SH-SY5Y (cell line): ENCODE measurements around the gene RAB8B.

Source experiments
- GATA2 ChIP-seq: IDR thresholded peaks from 2 replicates; pipeline ENCODE4 v1.6.1; 2011; ENCODE audit warnings: mild to moderate bottlenecking, low read depth, low read length
- GATA3 ChIP-seq: IDR thresholded peaks from 2 replicates; pipeline ENCODE4 v1.6.1; 2011; ENCODE audit warnings: low read depth, mild to moderate bottlenecking, low read length, moderate library complexity

DNA sequence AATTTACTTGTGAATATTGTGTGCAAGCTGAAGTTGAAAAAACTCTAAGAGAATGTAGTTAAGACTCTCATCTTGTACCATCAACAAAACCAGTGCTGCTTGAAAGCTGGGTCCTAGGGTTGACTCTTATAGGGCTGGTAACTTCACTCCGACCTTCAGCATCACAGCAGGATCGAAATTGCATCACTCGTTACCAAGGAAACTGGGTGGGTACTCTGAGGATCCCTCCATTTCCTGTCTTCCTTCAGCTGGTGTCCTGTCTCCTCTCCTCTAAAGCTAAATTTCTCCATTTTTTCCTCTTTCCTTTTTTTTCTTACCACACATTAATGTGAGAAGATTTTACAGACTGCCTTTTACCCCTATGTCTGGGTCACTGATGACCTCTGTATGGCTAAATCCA is 85.0 kb downstream of the RAB8B start:
- no peak for TF ChIP-seq GATA3
- no peak for TF ChIP-seq GATA2
